WI38 (cell line): ENCODE data around the gene TIMM10B.

Experiments used
- H3K4me3 ChIP-seq: 2 replicates; pipeline ENCODE4 v1.5.1; 2011; ENCODE audit warnings: low read depth, mild to moderate bottlenecking, control low read depth, low read length
- CTCF ChIP-seq: IDR thresholded peaks from 2 replicates; pipeline ENCODE4 v1.5.1; 2012; ENCODE audit warnings: low read depth, mild to moderate bottlenecking, control low read depth, low read length

TIMM10B gene

GRCh38 chr11:6488342-6488741, 7.0 kb downstream of the TIMM10B start:
- H3K4me3 ChIP-seq, result no peak overlapping the region
- TF ChIP-seq CTCF, result no peak

- no peak overlapping the region for H3K4me3 ChIP-seq
- TF ChIP-seq CTCF, result no peak
Observed at GRCh38 chr11:6488821-6489220, 7.5 kb downstream of the TIMM10B start.

- TF ChIP-seq CTCF, result no peak
- no peak overlapping the region for H3K4me3 ChIP-seq
Observed at GRCh38 chr11:6489306-6489705, 8.0 kb downstream of the TIMM10B start.

- H3K4me3 ChIP-seq, result no peak within 1 kb of the TSS
- TF ChIP-seq CTCF, result no peak
Observed at GRCh38 chr11:6497069-6497839, 16.0 kb downstream of the TIMM10B start, which contains the start of gene DNHD1. Gene DNHD1, plus strand, starts transcription at chr11:6497280. Its CDS starts 936 bp downstream, at chr11:6498216.

GRCh38 chr11:6498121-6498520, 16.8 kb downstream of the TIMM10B start:
- no peak overlapping the region for H3K4me3 ChIP-seq
- TF ChIP-seq CTCF, result no peak

GRCh38 chr11:6498544-6498943, 17.2 kb downstream of the TIMM10B start:
- no peak overlapping the region for H3K4me3 ChIP-seq
- TF ChIP-seq CTCF, result no peak

GRCh38 chr11:6502382-6502781, 21.1 kb downstream of the TIMM10B start:
- no peak for TF ChIP-seq CTCF
- H3K4me3 ChIP-seq, result no peak overlapping the region
